GM23338 (cell line): ENCODE data around the gene CEP89. TPM values are rescaled to one million over a fixed set of nuclear protein-coding genes. Genes with fewer than 3 reads are reported as not detected.

Experiments used
- ATAC-seq: fragments of 200-7000 bp; cut with Tn5 transposase; 3 replicates; pipeline ENCODE4 v1.9.1; 2020
- DNase-seq: peaks from one replicate; pipeline ENCODE4 v3.0.0-alpha.2; 2015; ENCODE audit warnings: low spot score
- H2AFZ ChIP-seq: fragments of 200-600 bp; sonication (generic); 2 replicates; pipeline ENCODE4 v1.8.0; 2016; ENCODE audit warnings: antibody characterized with exemption, mild to moderate bottlenecking, moderate library complexity
- H3F3A ChIP-seq: fragments of 200-600 bp; sonication (generic); replicated peaks from 2 replicates; pipeline ENCODE4 v1.8.0; 2017; ENCODE audit warnings: antibody characterized with exemption, mixed run types, low read depth
- H3K27ac ChIP-seq: fragments of 200-600 bp; sonication (generic); 2 replicates; pipeline ENCODE4 v1.6.1; 2016; ENCODE audit warnings: low read depth
- H3K27me3 ChIP-seq: fragments of 200-600 bp; sonication (generic); 2 replicates; pipeline ENCODE4 v1.8.0; 2016; ENCODE audit warnings: mild to moderate bottlenecking, mixed run types, moderate library complexity; ENCODE audit not compliant: insufficient read depth
- H3K36me3 ChIP-seq: fragments of 200-600 bp; sonication (generic); 2 replicates; pipeline ENCODE4 v1.8.0; 2016; ENCODE audit warnings: mild to moderate bottlenecking; ENCODE audit not compliant: insufficient read depth
- H3K4me1 ChIP-seq: fragments of 200-600 bp; sonication (generic); 2 replicates; pipeline ENCODE4 v1.8.0; 2016; ENCODE audit warnings: mild to moderate bottlenecking, moderate library complexity; ENCODE audit not compliant: insufficient read depth
- H3K4me2 ChIP-seq: fragments of 200-600 bp; sonication (generic); 2 replicates; pipeline ENCODE4 v1.7.1; 2017; ENCODE audit warnings: mixed run types
- H3K4me3 ChIP-seq: fragments of 200-600 bp; sonication (generic); 2 replicates; pipeline ENCODE4 v1.6.1; 2016; ENCODE audit warnings: mixed run types
- H3K79me2 ChIP-seq: fragments of 200-600 bp; sonication (generic); replicated peaks from 2 replicates; pipeline ENCODE4 v1.8.0; 2017; ENCODE audit warnings: mild to moderate bottlenecking; ENCODE audit not compliant: insufficient read depth
- H3K9me2 ChIP-seq: fragments of 200-600 bp; sonication (generic); 2 replicates; pipeline ENCODE4 v1.8.0; 2017; ENCODE audit not compliant: insufficient read depth
- H4K20me1 ChIP-seq: fragments of 200-600 bp; sonication (generic); replicated peaks from 2 replicates; pipeline ENCODE4 v1.8.0; 2017; ENCODE audit warnings: mild to moderate bottlenecking; ENCODE audit not compliant: insufficient read depth
- H3K27ac Mint-ChIP-seq: 2 replicates; pipeline ENCODE4 v1.8.0; 2020; ENCODE audit warnings: inconsistent platforms, mild to moderate bottlenecking, moderate library complexity, mixed read lengths
- H3K27me3 Mint-ChIP-seq: 3 replicates; pipeline ENCODE4 v1.8.0; 2022; ENCODE audit warnings: low read depth, mild to moderate bottlenecking, moderate library complexity, mixed read lengths, inconsistent platforms; ENCODE audit not compliant: insufficient read depth, poor library complexity
- H3K36me3 Mint-ChIP-seq: 3 replicates; pipeline ENCODE4 v1.8.0; 2021; ENCODE audit warnings: low read depth, mild to moderate bottlenecking, inconsistent platforms, moderate library complexity, mixed read lengths
- H3K4me1 Mint-ChIP-seq: 3 replicates; pipeline ENCODE4 v1.8.0; 2020; ENCODE audit warnings: mild to moderate bottlenecking, inconsistent platforms, mixed read lengths
- H3K4me3 Mint-ChIP-seq: 3 replicates; pipeline ENCODE4 v1.8.0; 2021; ENCODE audit warnings: moderate library complexity, mild to moderate bottlenecking, inconsistent platforms, mixed read lengths
- H3K9me3 Mint-ChIP-seq: 3 replicates; pipeline ENCODE4 v1.8.0; 2020; ENCODE audit warnings: moderate library complexity, mild to moderate bottlenecking, inconsistent platforms, mixed read lengths
- CREB1 ChIP-seq: fragments of 250-450 bp; sonication (Bioruptor Pico); IDR thresholded peaks from 2 replicates; pipeline ENCODE4 v1.5.0; 2020; ENCODE audit warnings: low read depth, mild to moderate bottlenecking, moderate library complexity
- CTCF ChIP-seq, 2 experiments: fragments of 200-600 bp in 1 of 2; sonication (generic) in 1 of 2; conservative IDR thresholded peaks; 2 replicates each; pipeline versions ENCODE4 v1.5.1 to v1.6.1; 2016 to 2017; ENCODE audit warnings: antibody characterized with exemption in 2 of 2, low read depth in 2 of 2, mild to moderate bottlenecking in 2 of 2, moderate library complexity in 1 of 2
- ETS1 ChIP-seq: IDR thresholded peaks from 2 replicates; pipeline ENCODE4 v1.6.1; 2016; ENCODE audit warnings: antibody characterized with exemption
- EZH2 ChIP-seq: fragments of 200-600 bp; sonication (generic); IDR thresholded peaks from one replicate; pipeline ENCODE4 v1.8.0; 2017; ENCODE audit warnings: antibody characterized with exemption, mild to moderate bottlenecking, low read depth; ENCODE audit not compliant: unreplicated experiment
- EZH2phosphoT487 ChIP-seq: fragments of 200-600 bp; sonication (generic); IDR thresholded peaks from one replicate; pipeline ENCODE4 v1.8.1; 2018; ENCODE audit warnings: antibody characterized with exemption; ENCODE audit not compliant: unreplicated experiment
- JUNB ChIP-seq: IDR thresholded peaks from one replicate; pipeline ENCODE4 v1.6.1; 2016; ENCODE audit warnings: antibody characterized with exemption; ENCODE audit not compliant: unreplicated experiment
- NANOG ChIP-seq: IDR thresholded peaks from 2 replicates; pipeline ENCODE4 v1.6.1; 2016; ENCODE audit warnings: antibody characterized with exemption, borderline replicate concordance
- POLR2AphosphoS5 ChIP-seq: IDR thresholded peaks from 2 replicates; pipeline ENCODE4 v1.6.1; 2016; ENCODE audit warnings: antibody characterized with exemption, low read depth
- REST ChIP-seq: IDR thresholded peaks from one replicate; pipeline ENCODE4 v1.6.1; 2018; ENCODE audit warnings: antibody characterized with exemption; ENCODE audit not compliant: unreplicated experiment
- STAT1 ChIP-seq: IDR thresholded peaks from one replicate; pipeline ENCODE4 v1.6.1; 2016; ENCODE audit warnings: antibody characterized with exemption; ENCODE audit not compliant: unreplicated experiment
- ZNF114 ChIP-seq: fragments of 250-450 bp; sonication (Bioruptor Pico); IDR thresholded peaks from 2 replicates; pipeline ENCODE4 v1.5.0; 2020; ENCODE audit warnings: mild to moderate bottlenecking, moderate library complexity
- ZNF331 ChIP-seq: fragments of 250-450 bp; sonication (Bioruptor Pico); IDR thresholded peaks from 2 replicates; pipeline ENCODE4 v1.5.0; 2020; ENCODE audit warnings: low read depth, mild to moderate bottlenecking, moderate library complexity
- ZNF462 ChIP-seq: fragments of 250-450 bp; sonication (Bioruptor Pico); IDR thresholded peaks from 2 replicates; pipeline ENCODE4 v1.5.0; 2020; ENCODE audit warnings: mild to moderate bottlenecking, moderate library complexity
- polyA plus RNA-seq: library from polyadenylated mRNA; unstranded; fragments of >200 nt; fragmentation: Nextera tagmentation; extraction: Ambion mirVana; gene quantifications from 2 replicates; pipeline ENCODE4 v1.2.1, GENCODE V29; 2016
- total RNA-seq: library from RNA; depleted of rRNA; stranded (reverse); fragments of >200 nt; shearing (Covaris generic); gene quantifications from 2 replicates; pipeline ENCODE4 v1.2.3, GENCODE V29; 2014

CEP89 gene
- total and polyA plus RNA-seq, 2 experiments from 2014 or later: 13.4 to 17.5 TPM

- TF ChIP-seq REST (no peak), JUNB (no peak), STAT1 (no peak), EZH2phosphoT487 (no peak), ETS1 (no peak), CTCF (conservative IDR thresholded peaks at IDR 0.05; ENCODE audit: low read depth in 2 of 2) (no peak), CREB1 (CRISPR knock-in tag) (no peak), ZNF462 (no peak), ZNF114 (no peak), ZNF331 (no peak), EZH2 (no peak), POLR2AphosphoS5 (no peak), NANOG (no peak)
- H3K27me3 ChIP-seq: no peaks in the 10 kb centered on the region
These were observed 112.2 kb downstream of the CEP89 start for GRCh38 chr19:32859591-32859990.

More at GRCh38 chr19:32859591-32859990, 112.2 kb downstream of the CEP89 start:
- no peak overlapping the region for H3K4me3 ChIP-seq
- no peak overlapping the region for H2AFZ ChIP-seq
- H3K27ac Mint-ChIP-seq: no peak overlapping the region
- H3K9me3 Mint-ChIP-seq: no peaks in the 10 kb centered on the region; the same call in 2 of the 3 replicates
- H3F3A ChIP-seq: no peaks in the 10 kb centered on the region
- H3K79me2 ChIP-seq: no peaks in the 10 kb centered on the region
- H3K27me3 Mint-ChIP-seq: peaks cover 1% of the 10 kb centered on the region
- no peaks in the 10 kb centered on the region for H3K36me3 ChIP-seq
- ATAC-seq (no peak), DNase-seq (no peak)
- H3K4me2 ChIP-seq: no peak overlapping the region
- H3K4me1 ChIP-seq: no peaks in the 10 kb centered on the region
- H3K27ac ChIP-seq: no peak overlapping the region
- H3K9me2 ChIP-seq: no peaks in the 10 kb centered on the region
- no peaks in the 10 kb centered on the region for H3K4me1 Mint-ChIP-seq
- no peaks in the 10 kb centered on the region for H4K20me1 ChIP-seq
- H3K36me3 Mint-ChIP-seq: no peaks in the 10 kb centered on the region
- no peak overlapping the region for H3K4me3 Mint-ChIP-seq
